Activated CD8-positive, alpha-beta memory T cell treated with anti-CD3 and anti-CD28 coated beads, Interleukin-2, amount 50 U/mL, for 1 hour (primary cell): ENCODE data around the gene HIPK2.

ENCODE experiments used
- DNase-seq: peaks from one replicate; pipeline ENCODE4 v3.0.0-alpha.2; 2020; ENCODE audit errors: extremely low read depth

The HIPK2 gene

DNA sequence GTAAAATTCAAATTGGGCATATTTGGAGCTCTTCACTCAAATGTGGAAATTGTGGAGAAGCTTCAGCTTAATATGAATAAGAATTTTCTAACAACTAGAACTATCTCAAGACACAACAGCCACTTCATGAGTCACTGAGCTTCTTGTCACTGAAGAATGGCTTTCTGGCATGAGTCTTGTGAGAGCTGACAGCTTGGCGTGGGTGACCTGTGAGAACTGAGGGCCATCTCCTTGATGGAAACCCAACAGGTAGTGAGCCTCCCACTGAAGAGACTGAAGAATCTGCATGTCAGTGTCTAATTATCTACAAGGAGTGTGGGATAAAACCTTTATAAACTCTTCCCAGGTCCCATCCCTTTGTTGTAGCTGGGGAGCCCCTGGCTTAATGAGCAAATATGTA lies 188.3 kb downstream of the HIPK2 start:
- DNase-seq = no peak

DNA sequence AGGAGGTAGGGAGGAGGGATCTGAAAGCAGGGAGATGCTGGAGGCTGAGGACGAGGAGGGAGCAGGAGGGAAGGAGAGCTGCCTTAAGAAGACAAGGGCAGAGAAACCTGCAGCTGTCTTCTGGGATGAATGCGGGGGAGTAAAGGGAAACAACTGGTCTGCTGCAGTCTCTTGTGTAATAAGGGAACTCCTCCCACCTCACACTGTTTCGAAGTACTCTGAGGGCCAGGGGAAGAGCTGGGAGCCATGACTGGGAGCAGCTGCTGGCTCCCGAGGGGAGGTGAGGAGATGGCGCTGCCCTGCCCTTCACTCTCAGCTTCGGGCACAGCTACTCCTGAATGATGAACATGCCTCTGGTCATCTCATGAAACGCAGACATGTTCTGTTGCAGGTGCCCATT lies 189.2 kb downstream of the HIPK2 start:
- no peak for DNase-seq

DNA sequence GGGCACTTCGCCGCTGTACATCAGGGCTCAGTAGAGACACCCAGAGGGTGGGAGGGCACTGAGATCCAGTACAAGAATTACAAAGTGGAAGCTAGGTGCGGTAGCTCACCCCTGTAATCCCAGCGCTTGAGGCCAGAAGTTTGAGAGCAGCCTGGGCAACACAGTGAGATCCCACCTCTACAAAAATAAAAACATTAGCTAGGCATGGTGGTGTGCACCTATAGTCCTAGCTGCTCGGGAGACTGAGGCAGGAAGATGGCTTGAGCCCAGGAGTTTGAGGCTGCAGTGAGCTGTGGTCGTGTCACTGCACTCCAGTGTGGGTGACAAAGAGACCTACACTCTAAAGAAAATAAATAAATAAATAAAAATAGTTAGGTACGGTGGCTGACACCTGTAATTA lies 190.3 kb downstream of the HIPK2 start:
- DNase-seq = no peak

DNA sequence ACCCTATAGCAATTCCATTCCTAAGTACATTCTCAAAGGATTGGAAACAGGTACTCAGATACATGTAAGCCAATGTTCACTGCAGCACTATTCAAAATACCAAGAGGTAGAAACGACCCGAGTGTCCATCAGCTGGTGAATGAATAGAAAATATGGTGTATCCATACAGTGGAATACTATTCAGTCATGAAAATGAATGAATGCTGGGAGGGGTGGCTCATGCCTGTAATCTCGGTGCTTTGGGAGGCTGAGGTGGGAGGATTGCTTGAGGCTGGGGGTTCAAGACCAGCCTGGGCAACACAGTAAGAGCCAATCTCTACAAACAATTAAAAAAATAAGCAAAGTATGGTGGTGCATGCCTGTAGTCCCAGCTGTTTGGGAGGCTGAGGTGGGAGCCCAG lies 191.5 kb downstream of the HIPK2 start:
- DNase-seq = no peak

DNA sequence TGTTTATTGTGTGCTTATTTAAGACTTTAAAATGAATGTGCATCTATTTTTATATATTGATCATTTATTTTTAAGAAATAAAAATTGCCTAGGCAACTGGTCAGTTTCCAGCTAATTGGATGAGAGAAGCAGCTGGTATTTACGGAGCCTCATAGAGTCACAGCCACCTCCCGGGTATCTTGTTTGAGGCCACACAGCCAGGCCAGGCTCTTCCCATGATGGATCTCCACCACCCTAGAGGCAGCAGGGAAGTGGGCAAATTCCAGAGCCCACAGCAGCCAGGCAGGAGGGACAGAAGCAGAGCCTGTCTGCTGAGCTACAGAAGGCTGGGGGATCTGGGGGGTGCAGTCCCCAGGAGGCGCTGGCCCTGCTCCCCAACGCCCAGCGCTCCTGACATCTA lies 192.8 kb downstream of the HIPK2 start:
- DNase-seq = no peak

DNA sequence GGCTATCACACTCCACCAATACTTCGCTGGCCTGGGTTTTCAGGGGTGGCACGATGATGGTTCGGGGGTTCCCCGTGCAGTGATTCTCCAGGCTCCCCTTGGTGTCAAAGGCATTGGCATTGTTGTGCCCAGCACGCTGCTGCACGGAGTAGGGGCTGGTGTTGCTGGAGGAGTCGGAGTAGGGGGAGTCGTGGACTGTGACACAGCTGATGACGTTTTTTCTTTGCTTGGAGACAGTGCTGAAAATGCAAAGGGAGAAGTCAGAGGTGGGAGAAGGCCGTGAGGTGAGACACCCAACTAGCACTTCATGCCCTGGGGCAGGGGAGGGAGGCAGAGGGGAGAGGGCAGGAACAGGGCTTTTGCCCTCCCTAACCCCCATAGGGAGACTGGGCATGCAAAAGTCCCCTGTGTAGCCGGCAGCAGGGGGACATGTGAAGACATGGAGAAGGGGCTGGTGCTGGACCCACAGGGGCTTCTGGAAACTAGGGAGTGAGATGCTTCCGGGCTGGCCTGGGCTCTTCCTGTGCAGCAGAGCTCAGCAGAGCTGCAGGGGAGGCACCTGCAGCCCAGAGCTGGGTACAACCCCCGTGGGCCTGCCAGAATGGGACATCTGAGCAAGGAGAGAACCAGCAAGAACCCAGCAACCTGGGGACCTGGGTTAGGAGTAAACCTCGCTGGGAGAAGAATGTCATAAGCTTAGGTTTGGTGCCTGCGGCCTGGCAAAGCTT lies 193.8 kb downstream of the HIPK2 start:
- no peak for DNase-seq

DNA sequence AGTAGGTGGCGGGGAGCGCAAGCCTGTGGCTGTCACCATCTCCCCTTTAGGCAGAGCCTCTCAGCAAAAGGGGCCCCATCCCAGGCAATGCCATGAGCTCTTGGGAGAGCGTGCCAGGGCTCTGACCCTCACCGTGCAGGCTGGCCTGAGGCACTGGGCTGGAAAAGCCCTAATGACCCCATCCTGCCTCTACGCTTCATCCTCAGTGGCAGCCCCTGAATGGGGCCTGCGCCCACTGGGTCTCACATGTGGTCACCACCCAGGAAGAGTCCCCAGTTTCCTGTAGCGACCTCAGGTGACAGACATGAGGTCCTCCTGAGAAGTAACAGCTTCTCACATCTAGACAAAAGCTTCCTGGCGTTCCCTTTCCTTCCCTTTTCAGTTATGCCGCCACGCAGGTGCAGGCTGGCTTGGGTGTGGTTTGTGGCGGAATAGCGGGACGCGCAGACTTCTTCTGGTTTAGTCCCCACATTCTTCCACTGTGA lies 195.1 kb downstream of the HIPK2 start:
- no peak for DNase-seq

DNA sequence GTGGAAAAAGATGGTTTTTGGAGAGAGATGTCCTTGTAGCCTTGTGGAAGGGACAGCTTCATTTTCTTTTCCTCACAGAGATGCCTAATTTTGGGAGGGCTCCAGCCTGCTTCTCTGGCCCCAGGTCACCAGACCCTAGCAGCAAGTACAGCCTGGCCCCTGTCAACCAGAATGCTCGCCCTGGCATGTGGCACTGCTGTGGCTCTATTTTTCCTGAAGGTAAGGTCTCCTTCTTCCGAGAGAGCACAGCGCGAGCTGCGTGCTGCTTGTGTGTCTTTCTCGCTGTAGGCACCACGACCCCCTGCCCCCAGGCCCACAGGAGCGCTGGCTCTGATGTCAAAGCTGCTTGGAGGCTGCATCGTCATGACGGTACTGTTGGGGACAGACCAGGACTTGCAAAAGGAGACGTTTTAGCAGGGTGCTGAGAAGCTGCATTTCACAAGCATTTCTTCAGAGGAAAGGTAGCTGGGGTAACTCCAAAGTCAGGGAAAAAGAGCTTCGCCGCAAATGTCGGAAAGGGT lies 195.6 kb downstream of the HIPK2 start:
- DNase-seq = no peak

DNA sequence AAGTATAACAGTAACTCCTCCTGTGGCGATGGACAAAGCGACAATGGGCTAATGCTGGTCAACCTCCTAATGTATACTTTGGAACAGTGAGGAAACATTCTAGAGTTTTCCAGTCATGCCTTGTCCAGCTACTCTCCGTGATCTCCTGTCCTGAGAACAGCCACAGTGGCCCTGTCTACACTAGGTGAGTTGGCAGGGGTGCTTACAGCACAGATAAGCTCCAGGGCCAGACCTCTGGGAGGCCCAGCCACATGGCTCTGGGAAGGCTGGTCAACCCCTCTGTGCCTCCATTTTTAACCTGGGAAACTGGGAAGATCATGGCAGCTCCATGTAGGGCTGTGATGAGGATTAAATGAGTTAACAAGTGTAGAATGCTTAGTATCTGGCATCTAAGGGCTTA lies 197.4 kb downstream of the HIPK2 start:
- DNase-seq = no peak

DNA sequence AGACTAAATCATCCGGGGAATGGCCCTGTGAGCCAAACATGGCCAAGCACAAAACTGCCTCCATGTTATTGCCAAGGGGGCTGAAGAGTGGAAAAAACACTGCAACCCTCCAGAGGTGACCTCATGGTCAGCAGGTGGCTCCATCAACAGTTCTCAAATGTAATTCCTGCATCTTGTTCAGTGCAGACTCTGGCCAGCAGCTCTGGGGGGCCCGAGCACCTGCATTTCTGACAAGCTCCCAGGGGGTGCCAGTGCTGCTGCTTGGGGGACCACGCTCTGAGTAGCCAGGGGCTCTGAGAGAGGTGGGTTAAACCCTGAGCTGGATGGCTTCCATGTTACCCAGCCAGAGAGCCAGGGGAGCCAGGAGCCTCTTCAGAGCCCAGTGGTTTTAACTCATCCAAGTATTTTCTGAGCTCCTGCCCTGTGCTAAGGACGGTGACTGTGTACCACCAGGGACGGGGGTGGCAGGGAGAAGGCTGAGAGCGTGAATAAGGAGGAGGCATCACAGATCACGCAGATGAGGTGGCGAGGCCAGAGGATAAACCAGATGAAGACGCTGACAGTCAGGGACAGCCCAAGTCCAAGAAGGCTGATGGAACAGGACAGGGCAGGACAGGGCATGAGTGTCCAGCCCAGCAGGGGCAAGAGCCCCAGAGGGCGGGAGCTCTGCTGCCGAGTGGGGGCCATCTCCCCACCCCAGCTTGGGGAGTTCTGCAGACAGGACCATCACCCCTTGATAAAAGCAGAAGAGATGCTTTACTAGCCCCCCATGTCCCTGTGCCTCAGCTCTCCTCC lies 201.4 kb downstream of the HIPK2 start:
- no peak for DNase-seq

DNA sequence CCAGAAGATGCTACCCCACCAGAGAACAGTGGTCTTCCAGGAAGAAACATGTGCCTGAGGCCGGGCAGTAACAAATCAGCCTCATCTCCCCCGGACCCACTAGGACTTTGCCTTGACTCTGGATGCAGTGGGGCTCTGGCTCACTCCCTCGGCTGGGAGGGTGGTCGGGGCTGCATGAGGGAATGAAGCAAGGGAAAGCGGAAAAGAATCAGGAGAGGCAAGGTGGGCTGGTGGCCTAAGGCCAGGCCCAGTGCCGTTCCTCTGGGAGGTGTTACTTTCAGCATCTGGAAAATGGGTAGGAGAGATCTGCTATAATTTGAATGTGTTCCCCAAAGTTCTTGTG lies 202.5 kb downstream of the HIPK2 start:
- DNase-seq = no peak

DNA sequence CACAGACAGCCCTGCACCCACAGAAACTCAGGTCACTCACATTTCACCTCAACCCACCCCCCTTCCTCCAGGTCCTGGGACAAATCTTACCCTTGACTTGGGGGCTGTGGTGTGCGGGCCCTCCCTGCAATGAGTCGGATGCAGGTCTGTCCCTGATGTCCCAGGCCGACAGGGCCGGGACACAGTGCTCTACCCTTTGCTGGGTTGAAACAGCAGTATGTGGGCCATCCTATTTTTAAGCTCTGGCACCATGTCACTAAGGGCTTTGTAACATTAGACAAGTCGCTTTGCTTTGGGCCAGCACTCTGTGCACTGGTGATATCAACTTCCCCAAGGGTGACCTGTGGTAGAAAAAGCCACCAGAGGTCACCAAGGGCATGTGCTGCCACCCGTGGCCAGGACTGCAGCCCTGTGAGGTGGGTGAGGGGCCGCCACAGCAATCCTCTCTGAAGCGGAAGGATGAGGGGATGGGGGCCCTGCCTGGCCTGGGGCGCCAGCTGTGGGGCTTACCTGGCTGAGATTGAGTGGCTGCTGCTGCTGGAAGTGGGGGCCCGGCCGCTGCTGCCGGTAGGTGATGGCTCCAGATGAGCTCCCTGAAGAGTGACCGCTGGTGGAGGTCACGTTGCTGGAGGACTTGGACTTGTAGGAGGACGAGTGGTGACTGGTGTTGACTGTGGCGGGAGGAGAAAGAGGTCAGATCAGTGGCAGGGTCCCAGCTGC lies 203.0 kb downstream of the HIPK2 start:
- DNase-seq = no peak

DNA sequence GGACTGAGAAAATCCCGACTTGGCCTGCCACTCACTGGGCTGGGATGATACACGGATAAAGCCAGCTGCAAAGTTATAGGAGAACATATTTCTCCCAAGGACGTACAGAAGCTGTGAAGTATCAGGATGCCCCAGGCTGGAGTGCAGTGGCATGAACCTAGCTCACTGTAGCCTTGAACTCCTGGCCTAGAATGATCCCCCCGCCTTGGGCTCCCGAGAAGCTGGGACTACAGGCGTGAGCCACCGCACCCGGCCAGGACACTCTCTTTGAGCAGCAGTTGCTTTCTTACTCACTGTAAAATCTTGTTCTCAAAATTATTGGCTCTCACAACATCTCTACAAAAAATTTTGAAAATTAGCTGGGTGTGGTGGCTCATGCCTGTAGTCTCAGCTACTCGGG lies 203.9 kb downstream of the HIPK2 start:
- DNase-seq = no peak

DNA sequence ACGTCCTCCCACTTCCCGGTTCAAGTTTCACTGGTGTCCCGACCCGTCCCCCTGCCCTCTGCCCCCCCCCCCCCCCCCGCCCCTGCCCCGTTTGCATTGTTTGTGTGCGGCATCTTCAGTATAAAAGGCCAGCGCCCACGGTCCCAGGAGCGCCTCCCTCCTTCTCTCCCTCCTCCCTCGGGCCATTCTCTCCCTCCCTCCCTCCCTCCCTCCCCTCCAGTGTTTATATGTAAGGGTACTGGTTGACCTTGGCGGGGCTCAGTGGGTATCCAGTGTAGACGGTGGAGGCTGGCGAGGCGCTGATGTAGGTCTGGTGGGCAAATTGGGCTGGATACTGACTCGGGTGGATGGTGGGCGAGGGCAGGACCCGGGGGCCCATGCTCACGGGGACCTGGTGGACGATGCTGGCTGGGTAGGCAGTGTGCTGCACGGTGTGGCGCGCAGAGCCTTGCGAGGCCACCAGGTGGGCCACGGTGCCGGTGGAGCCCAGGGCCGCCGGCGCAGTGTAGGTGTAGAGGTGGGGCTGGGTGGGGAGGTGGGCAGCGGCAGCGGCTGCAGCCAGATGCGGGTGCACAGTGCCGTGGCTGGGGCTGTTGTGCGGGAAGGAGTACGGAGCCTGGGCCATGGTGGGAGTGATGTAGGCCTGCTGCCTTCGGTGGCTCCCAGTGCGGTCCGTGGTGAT lies 205.0 kb downstream of the HIPK2 start:
- DNase-seq = no peak

DNA sequence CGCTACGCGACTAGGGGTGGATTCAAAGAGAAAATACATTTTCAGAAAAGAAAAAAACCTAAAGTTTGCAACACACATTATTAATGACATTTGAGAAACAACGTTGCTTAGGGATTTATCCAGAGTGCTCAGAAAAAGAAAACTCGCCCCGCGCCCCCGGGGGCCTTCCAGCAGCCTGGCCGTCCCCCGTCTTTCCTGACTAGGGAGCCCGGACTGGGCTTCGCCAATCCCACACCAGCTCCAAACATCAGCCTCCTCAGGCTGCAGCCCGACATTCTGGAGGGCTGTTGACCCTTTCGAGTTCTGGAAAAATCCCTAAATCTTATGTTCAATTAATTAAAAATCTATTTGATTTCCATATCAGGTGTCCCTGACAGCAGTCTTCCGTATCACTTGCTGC lies 205.7 kb downstream of the HIPK2 start:
- no peak for DNase-seq

DNA sequence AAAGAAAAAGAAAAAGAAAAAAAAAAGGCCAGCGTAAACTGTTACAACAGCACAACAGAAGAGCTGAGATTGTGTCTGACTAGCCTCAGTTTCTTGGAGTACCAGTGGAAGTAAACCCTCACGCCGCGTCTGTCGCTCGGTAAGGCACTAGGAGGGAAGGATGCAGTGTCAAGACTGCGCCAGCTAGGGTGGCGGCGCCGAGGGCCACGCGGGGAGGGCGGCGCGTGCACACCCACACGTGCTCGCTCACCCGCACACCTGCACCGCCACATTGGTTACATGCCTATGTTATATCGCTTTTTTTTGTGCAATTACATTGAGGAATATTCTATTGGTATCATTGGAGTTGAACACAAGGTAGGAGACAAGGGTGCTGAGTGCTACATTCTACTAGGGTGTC lies 206.1 kb downstream of the HIPK2 start:
- DNase-seq = no peak

DNA sequence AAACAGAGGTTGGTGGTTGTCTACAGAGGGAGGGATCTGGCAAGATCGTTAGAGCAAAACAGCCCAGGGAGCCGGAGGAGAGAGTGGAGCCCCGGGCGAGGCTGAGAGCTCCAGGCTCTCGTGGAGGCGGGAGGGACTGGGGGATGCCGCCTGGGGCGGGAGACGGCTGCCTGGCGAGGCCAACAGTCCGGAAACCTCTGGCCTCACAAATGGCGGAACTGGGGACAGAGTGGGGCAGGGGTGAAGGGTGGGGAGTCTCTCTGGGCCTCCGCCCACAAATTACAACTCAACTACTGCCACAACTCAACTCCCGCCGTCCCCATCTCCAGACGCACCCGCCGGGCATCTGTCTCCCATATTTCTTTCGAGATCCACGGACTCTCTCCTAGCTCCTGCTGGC lies 206.6 kb downstream of the HIPK2 start:
- no peak for DNase-seq

DNA sequence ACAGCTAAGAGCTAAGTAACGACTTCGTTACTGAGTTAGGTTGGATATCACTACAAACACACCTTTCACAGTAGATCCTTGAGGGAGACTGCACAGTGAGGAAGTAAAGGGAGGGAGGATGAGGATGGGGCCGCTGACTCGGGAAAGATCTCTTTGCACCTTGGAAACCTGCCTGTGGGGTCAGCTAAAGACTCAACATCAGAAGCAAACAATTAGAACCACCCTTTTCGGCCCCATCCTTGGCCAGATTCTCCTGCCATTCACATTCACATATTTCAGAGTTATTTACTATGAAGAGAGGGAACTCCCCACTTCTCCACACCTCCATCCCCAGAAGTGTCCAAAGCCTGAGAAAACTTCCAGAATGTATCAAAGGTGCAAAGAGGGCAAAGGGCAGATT lies 207.2 kb downstream of the HIPK2 start:
- DNase-seq = no peak

DNA sequence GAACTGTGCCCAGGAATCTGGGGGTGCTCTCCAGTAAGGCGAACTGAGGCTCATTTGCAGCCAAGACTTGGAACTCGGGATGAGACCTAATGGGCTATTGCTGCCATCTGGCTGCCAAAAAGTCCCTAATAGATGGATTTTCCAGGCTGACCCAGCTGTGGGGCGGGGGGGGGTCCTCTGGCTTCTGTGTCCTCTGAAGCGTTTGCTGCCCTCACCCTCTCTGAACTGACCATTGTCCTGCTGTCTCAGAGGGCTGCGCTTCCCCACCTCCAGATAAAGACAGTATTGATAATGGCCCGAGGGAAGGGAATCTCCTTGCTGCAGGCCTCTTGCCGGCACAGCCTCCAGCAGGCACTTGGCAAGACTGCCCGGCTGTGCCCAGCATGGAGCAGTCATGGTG lies 207.7 kb downstream of the HIPK2 start:
- no peak for DNase-seq

DNA sequence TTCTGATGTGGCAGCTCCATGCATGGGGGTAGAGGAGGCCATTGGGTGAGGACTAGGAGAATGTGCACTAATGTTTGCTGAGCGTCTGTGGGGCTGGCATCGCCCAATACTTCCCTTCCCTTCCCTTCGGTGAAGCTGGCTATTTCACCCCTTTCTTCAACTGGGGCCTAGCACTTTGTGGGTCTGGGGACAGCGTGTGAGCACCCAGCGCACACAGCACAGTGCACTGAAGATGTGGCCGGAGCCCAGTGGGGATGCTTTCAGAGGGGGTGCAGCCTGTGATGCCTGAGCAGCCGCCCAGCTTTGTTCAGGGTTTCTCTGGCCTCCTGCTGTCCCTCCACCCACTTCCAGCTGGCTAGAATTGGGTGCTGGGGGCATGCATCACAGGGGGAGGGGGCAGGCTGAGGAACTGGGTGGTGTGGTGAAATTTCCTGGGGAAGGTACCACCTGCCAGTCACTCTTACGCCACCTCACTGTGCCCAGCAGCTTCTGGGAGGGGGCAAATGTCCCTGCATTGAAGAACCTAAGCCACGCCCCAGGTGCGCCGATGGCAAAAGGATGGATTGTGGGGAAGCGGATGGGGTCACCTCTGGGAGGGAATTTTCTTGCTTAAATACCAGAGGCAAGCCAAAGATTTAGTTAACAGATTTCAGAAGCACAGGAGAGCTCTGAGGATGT lies 208.8 kb downstream of the HIPK2 start:
- DNase-seq = no peak

DNA sequence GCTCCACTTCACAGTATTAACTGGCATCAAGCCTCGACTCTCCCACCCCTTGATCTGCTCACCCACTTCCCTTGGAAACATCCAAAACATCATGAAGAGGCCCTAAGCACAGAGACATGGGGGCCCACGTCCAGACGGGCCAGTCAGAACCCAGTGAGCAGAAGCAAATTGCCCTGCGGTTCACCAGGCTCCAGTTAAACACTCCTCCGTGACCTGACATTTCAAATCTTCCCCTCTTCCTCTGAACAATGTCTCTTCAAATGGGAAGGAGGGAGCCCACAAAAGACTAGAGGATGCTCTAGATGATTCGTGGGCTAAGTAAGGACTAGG lies 209.5 kb downstream of the HIPK2 start:
- DNase-seq = no peak
